Fibroblast of lung (primary cell): Measurements from ENCODE around the gene RBMY1F. TPM values are rescaled to one million over a fixed set of nuclear protein-coding genes. Genes with fewer than 3 reads are reported as not detected.
"Not testable (repeated sequence)": the region's sequence is repeated elsewhere in the genome, so short reads cannot be mapped to it uniquely, and the experiment has no call there.

ENCODE experiments used
- DNase-seq, 2 donors: peaks; one replicate each; pipeline versions ENCODE4 v3.0.0 to v3.0.0-alpha.2; 2010; ENCODE audit warnings: low read depth in 2 of 2
- H2AFZ ChIP-seq: 2 replicates; pipeline ENCODE4 v1.5.1; 2012; ENCODE audit warnings: low read length, control low read depth, inconsistent platforms
- H3K27ac ChIP-seq: 2 replicates; pipeline ENCODE4 v1.5.1; 2011; ENCODE audit warnings: low read length, control low read depth; ENCODE audit not compliant: insufficient read depth
- H3K27me3 ChIP-seq: 2 replicates; pipeline ENCODE4 v1.5.1; 2011; ENCODE audit warnings: mild to moderate bottlenecking, low read length; ENCODE audit not compliant: control insufficient read depth, insufficient read depth
- H3K36me3 ChIP-seq: 2 replicates; pipeline ENCODE4 v1.5.1; 2011; ENCODE audit warnings: low read length; ENCODE audit not compliant: control insufficient read depth, insufficient read depth
- H3K4me1 ChIP-seq: 2 replicates; pipeline ENCODE4 v1.5.1; 2011; ENCODE audit warnings: low read length; ENCODE audit not compliant: control insufficient read depth, insufficient read depth; ENCODE audit errors: extremely low read depth
- H3K4me2 ChIP-seq: 2 replicates; pipeline ENCODE4 v1.5.1; 2011; ENCODE audit warnings: low read length, control low read depth; ENCODE audit not compliant: insufficient read depth; ENCODE audit errors: extremely low read depth
- H3K4me3 ChIP-seq, 4 experiments: fragments of 200-600 bp in 1 of 4; sonication (generic) in 1 of 4; replicated peaks in 1 of 4; 2 replicates each; pipeline ENCODE4 v1.5.1; 2011 to 2016; ENCODE audit warnings: low read length in 4 of 4, low read depth in 3 of 4, mild to moderate bottlenecking in 3 of 4, control low read depth in 2 of 4, inconsistent platforms in 1 of 4, mixed read lengths in 1 of 4; ENCODE audit not compliant: insufficient read depth in 1 of 4; ENCODE audit errors: control extremely low read depth in 1 of 4
- H3K79me2 ChIP-seq: 2 replicates; pipeline ENCODE4 v1.5.1; 2012; ENCODE audit warnings: mild to moderate bottlenecking, low read length, inconsistent platforms; ENCODE audit not compliant: control insufficient read depth, insufficient read depth
- H3K9ac ChIP-seq: 2 replicates; pipeline ENCODE4 v1.5.1; 2011; ENCODE audit warnings: mild to moderate bottlenecking, low read length, control low read depth; ENCODE audit not compliant: insufficient read depth
- H3K9me3 ChIP-seq: 2 replicates; pipeline ENCODE4 v1.5.1; 2012; ENCODE audit warnings: low read depth, low read length; ENCODE audit not compliant: control insufficient read depth, insufficient read depth
- H4K20me1 ChIP-seq: 2 replicates; pipeline ENCODE4 v1.5.1; 2011; ENCODE audit warnings: low read length; ENCODE audit not compliant: control insufficient read depth, insufficient read depth; ENCODE audit errors: extremely low read depth
- polyA minus RNA-seq: library from RNA; depleted of rRNA, polyadenylated mRNA; stranded (reverse); fragments of >200 nt; gene quantifications from 2 replicates; pipeline ENCODE4 v1.2.3, GENCODE V29; 2011; ENCODE audit warnings: low replicate concordance
- polyA plus RNA-seq, 2 donors: library from polyadenylated mRNA; depleted of rRNA in 1 of 2; stranded (reverse) in 1 of 2; unstranded in 1 of 2; fragments of >200 nt; gene quantifications; 2 replicates each; pipeline ENCODE4 v1.2.1, GENCODE V29; 2011 to 2012; ENCODE audit warnings: missing spikeins in 1 of 2
- total RNA-seq: library from RNA; depleted of rRNA; stranded (reverse); fragments of >200 nt; gene quantifications from 2 replicates; pipeline ENCODE4 v1.2.1, GENCODE V29; 2014

Gene RBMY1F
- total RNA-seq = not detected in 2 replicates
- not detected in 2 replicates for polyA plus RNA-seq
- not detected in 2 replicates for polyA plus RNA-seq (2012)
- polyA minus RNA-seq = not detected in 2 replicates

- not testable (repeated sequence) for H3K27ac ChIP-seq, H3K4me1 ChIP-seq, H3K79me2 ChIP-seq, H4K20me1 ChIP-seq, H2AFZ ChIP-seq, H3K9ac ChIP-seq, H3K36me3 ChIP-seq, H3K9me3 ChIP-seq, H3K4me3 ChIP-seq, H3K4me2 ChIP-seq, H3K27me3 ChIP-seq, DNase-seq
Observed at GRCh38 chrY:22182823-22183222, at the start of gene RBMY1F. Gene RBMY1F, minus strand, starts transcription at chrY:22182923. Its CDS starts 1,954 bp downstream, at chrY:22180969.

- H3K4me1 ChIP-seq, H3K4me3 ChIP-seq, H3K36me3 ChIP-seq, H3K27me3 ChIP-seq, H3K27ac ChIP-seq, H3K9me3 ChIP-seq, H2AFZ ChIP-seq, H3K4me2 ChIP-seq, H4K20me1 ChIP-seq, H3K79me2 ChIP-seq, DNase-seq, H3K9ac ChIP-seq: not testable (repeated sequence)
Observed at GRCh38 chrY:22151144-22151543, 31.6 kb downstream of the RBMY1F start.

- not testable (repeated sequence) for DNase-seq, H3K4me2 ChIP-seq, H3K27me3 ChIP-seq
Observed at GRCh38 chrY:22141011-22141695, 41.6 kb downstream of the RBMY1F start.

GRCh38 chrY:22134719-22135118 is 48.0 kb downstream of the RBMY1F start:
- DNase-seq = not testable (repeated sequence)

More at GRCh38 chrY:22141011-22141695, 41.6 kb downstream of the RBMY1F start:
- H3K9ac ChIP-seq, H2AFZ ChIP-seq, H3K9me3 ChIP-seq, H3K36me3 ChIP-seq, H3K4me1 ChIP-seq, H3K4me3 ChIP-seq, H3K79me2 ChIP-seq, H3K27ac ChIP-seq, H4K20me1 ChIP-seq: not testable (repeated sequence)

GRCh38 chrY:22130494-22130893 is 52.2 kb downstream of the RBMY1F start:
- not testable (repeated sequence) for H3K27me3 ChIP-seq, H4K20me1 ChIP-seq, H3K4me2 ChIP-seq, H3K9me3 ChIP-seq, H3K4me3 ChIP-seq, DNase-seq, H3K36me3 ChIP-seq, H3K9ac ChIP-seq, H3K27ac ChIP-seq, H3K4me1 ChIP-seq, H2AFZ ChIP-seq, H3K79me2 ChIP-seq

More at GRCh38 chrY:22134719-22135118, 48.0 kb downstream of the RBMY1F start:
- not testable (repeated sequence) for H3K79me2 ChIP-seq, H3K27ac ChIP-seq, H3K4me1 ChIP-seq, H3K4me3 ChIP-seq, H3K9me3 ChIP-seq, H3K9ac ChIP-seq, H3K27me3 ChIP-seq, H4K20me1 ChIP-seq, H3K4me2 ChIP-seq, H3K36me3 ChIP-seq, H2AFZ ChIP-seq

Other genes starting within 250 kb of the RBMY1F start
- not detected in 2 replicates for gene RBMY1J, start 220.5 kb upstream of the RBMY1F start, total RNA-seq
- gene RBMY1J, start 220.5 kb upstream of the RBMY1F start, polyA plus RNA-seq = not detected in 2 replicates